Mammary epithelial cell (primary cell): ENCODE measurements around the gene NBPF15.
"Not testable (repeated sequence)": the region's sequence is repeated elsewhere in the genome, so short reads cannot be mapped to it uniquely, and the experiment has no call there.

Source experiments
- EZH2 ChIP-seq: IDR thresholded peaks from 2 replicates; pipeline ENCODE4 v1.6.1; 2012; ENCODE audit warnings: low read length, inconsistent platforms, borderline replicate concordance
- TF ChIP-seq, protein P1 (sequence below), 2 donors: IDR thresholded peaks in 1 of 2; conservative IDR thresholded peaks in 1 of 2; 2 replicates each; pipeline ENCODE4 v1.5.1; 2011 to 2012; ENCODE audit warnings: inconsistent platforms in 2 of 2, low read length in 2 of 2, mild to moderate bottlenecking in 2 of 2, control low read depth in 1 of 2, low read depth in 1 of 2; ENCODE audit not compliant: insufficient read depth in 1 of 2; ENCODE audit errors: extremely low read depth in 1 of 2

DNA sequence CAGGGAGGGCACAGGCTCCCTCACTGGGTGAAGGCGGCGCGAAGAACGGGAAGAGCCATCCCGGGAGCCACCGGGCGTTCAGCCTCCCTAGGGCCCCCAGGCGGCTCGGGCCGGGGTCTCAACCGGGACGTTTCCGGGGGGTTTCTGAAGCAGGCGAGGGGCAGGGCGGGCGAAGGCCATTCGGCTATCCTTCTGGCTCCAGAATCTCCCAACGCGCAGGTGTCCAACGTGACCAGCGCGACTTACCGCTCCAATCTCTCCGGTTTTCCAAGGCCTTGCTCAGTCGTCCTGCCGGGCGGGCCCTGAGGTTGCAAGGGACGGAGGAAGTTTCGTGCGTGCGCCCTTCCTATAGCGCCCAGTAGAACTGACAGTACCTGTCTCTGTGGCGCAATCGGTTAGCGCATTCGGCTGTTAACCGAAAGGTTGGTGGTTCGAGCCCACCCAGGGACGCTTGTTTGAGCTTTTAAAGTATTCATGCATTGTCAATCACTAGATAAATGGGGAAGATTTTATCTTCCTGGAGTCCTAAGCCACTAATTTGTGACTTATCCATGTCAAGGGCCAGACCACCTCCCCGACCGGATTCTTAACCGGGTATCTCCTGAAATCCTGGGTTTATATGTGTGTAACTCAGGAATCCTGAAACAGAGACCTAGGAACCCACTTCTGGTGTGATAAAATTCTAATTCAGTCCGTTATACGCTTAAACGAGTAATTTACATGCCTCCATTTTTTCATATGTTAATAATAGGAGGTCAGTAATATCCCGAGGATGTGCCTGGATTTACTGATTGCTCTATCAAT is 42.4 kb downstream of the NBPF15 start:
- TF ChIP-seq, protein P1, sequence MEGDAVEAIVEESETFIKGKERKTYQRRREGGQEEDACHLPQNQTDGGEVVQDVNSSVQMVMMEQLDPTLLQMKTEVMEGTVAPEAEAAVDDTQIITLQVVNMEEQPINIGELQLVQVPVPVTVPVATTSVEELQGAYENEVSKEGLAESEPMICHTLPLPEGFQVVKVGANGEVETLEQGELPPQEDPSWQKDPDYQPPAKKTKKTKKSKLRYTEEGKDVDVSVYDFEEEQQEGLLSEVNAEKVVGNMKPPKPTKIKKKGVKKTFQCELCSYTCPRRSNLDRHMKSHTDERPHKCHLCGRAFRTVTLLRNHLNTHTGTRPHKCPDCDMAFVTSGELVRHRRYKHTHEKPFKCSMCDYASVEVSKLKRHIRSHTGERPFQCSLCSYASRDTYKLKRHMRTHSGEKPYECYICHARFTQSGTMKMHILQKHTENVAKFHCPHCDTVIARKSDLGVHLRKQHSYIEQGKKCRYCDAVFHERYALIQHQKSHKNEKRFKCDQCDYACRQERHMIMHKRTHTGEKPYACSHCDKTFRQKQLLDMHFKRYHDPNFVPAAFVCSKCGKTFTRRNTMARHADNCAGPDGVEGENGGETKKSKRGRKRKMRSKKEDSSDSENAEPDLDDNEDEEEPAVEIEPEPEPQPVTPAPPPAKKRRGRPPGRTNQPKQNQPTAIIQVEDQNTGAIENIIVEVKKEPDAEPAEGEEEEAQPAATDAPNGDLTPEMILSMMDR (conservative IDR thresholded peaks at IDR 0.05 in 1 of 2, IDR thresholded peaks at IDR 0.05 in 1 of 2; ENCODE audit: extremely low read depth in 1 of 2, insufficient read depth in 1 of 2, low read depth in 1 of 2, low read length in 2 of 2), result not testable (repeated sequence)
- not testable (repeated sequence) for TF ChIP-seq EZH2
